ENCODE results near the gene IPPK.
"Not testable (repeated sequence)": the region's sequence is repeated elsewhere in the genome, so short reads cannot be mapped to it uniquely, and the experiment has no call there.

Gene IPPK

DNA sequence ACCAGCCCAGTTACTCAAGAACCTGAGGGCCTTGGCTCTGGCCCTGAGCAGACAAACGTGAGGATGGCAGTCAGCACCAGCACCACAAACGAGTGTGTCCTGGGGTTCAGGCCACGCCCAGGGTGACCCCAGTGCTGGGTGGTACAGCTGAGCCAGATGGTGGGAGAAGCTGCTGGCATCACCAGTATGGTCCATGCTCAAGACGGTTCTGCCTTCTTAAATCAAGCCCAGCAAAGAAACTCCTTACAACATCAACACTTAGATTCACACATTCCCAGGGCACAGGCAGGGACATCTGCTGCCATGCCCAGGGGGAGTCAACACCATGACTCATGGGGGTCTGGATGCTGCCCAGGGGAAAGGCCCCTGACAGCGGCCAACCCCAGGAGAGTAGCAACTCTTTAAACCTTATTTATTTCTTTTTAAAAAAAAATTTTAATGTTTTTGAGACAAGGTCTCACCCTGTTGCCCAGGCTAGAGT is 31.3 kb downstream of the IPPK start:
- no peak for DNase-seq (ENCODE audit: low read depth, low spot score)

- no peak for DNase-seq (ENCODE audit: low read depth, low spot score)
Observed at GRCh38 chr9:92637886-92638620, 31.9 kb downstream of the IPPK start.

- DNase-seq (ENCODE audit: low read depth, low spot score), result no peak
Observed at GRCh38 chr9:92637326-92637725, 32.6 kb downstream of the IPPK start.

GRCh38 chr9:92636627-92637026 is 33.3 kb downstream of the IPPK start:
- DNase-seq (ENCODE audit: low read depth, low spot score), result no peak

GRCh38 chr9:92635760-92636159 is 34.2 kb downstream of the IPPK start:
- DNase-seq (ENCODE audit: low read depth, low spot score), result no peak

GRCh38 chr9:92634712-92635605 is 35.0 kb downstream of the IPPK start:
- peak; percentile 39 for DNase-seq (ENCODE audit: low read depth, low spot score)

DNA sequence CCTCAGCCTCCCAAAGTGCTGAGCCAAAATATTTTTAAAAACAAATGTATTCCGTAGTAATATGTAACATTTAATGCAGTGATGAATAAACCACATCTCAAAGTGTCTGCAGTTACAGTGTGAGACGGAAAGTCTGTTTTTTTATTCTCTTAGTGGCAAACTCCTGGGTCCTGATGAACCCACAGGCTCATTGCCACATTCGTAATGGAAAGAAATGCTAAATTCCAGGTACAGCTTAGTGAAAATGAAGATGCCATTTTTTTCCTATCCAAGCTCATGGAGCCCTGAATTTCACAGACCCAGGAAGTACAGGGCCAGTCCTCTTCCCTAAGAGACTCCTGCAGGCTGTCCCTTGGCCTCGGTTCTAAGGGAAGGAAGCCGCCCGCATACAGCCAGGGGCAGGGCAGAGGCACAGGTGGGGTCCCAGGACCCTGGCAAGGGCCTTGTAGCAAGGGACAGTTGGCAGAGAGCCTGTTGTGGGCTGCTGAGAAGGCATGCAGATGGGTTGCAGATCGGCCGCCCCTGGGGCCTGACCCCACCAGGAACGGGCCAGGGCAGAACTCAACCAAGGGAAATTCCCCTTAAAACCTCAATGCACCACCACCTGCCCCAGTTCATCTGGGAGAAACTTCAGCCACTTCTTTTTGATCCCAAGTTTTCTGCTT is 36.2 kb downstream of the IPPK start:
- no peak for DNase-seq (ENCODE audit: low read depth, low spot score)

DNA sequence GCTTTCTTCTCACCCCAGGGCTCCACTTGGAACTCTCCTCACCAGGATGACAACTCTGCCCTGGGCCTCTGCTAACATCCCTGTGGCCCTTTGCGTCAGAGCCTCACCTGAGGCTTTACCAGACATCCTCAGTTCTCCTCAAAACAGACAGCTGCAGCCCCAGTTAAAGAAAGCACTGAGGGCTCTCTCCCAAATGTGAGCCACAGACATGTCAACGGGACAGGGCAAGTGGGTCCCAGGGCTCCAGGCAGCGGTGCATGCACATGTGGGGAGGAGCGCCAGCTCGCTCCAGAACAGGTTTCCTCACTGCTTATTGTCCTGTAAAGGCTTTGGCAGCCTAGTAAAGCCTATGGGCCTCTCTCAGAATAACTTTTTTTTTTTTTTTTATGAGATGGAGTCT is 37.3 kb downstream of the IPPK start:
- DNase-seq (ENCODE audit: low read depth, low spot score), result no peak

- no peak for DNase-seq (ENCODE audit: low read depth, low spot score)
Observed at GRCh38 chr9:92631452-92632343, 38.2 kb downstream of the IPPK start.

GRCh38 chr9:92627651-92628050 is 42.3 kb downstream of the IPPK start:
- DNase-seq (ENCODE audit: low read depth, low spot score), result no peak

DNA sequence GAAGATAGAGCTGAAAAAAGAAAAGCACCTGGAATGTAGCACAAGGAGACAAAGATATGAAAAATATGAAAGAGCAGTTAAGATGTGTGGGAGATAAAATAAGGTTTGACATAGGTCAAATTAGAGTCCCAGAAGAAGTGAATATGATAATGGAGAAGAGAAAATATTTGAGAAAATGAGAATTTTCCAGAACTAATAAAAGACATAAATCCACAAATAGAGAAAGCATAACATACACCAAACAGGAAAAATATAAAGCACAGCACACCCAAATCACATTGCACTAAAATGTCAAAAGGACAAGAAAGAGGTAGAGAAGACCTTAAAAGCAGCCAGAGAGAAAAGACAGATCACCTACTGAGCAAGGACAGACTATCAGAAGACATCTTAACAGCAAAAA is 43.4 kb downstream of the IPPK start:
- DNase-seq (ENCODE audit: low read depth, low spot score), result no peak

- not testable (repeated sequence) for DNase-seq (ENCODE audit: low read depth, low spot score)
Observed at GRCh38 chr9:92623936-92624335, 46.0 kb downstream of the IPPK start.

DNA sequence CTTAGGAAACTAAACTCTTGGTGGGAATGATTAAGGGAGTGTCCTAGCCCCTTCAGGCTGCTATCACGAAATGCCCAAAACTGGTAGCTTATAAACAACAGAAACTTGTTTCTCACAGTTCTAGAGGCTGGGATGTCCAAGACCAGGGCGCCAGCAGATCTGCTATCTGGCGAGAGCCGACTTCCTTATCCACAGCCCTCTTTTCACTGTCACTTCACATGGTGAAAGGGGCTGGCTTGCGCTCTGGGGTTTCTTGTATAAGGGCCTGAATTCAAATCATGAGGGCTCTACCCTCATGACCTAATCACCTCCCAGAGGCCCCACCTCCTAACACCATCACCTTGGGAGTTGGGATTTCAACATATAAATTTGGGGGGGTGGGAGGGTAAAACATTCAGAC is 49.1 kb downstream of the IPPK start:
- no peak for DNase-seq (ENCODE audit: low read depth, low spot score)

GRCh38 chr9:92619601-92620300 is 50.2 kb downstream of the IPPK start:
- no peak for DNase-seq (ENCODE audit: low read depth, low spot score)

GRCh38 chr9:92618633-92619225 is 51.2 kb downstream of the IPPK start:
- DNase-seq (ENCODE audit: low read depth, low spot score), result no peak

DNA sequence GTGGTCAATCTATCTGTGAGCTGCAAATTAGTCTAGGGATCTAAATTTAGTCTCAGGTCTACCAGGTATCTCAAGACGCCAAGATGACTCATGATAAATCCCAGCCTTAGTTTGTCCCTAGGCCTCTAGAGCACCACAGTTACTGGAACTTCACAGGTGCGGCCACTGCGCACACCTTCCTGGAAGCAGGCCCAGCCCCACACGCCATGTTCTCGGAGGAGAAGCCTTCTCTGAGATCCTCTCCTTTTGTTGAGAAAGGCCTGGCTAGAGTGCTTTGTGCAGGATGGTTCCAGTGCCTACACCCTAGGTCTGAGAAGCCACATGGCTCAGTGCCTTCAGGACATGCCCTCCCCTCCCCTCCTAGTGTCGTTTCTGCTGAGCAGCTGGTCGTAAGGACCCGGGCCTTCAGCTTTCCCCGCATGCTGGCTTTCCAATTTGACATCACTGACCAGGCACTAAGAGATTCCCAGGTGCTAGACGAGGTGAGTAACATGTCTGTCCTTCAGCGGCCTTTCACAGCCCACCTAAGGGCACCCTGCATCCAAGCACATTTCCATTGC is 51.9 kb downstream of the IPPK start:
- no peak for DNase-seq (ENCODE audit: low read depth, low spot score)

GRCh38 chr9:92617195-92617813 is 52.6 kb downstream of the IPPK start:
- no peak for DNase-seq (ENCODE audit: low read depth, low spot score)

DNA sequence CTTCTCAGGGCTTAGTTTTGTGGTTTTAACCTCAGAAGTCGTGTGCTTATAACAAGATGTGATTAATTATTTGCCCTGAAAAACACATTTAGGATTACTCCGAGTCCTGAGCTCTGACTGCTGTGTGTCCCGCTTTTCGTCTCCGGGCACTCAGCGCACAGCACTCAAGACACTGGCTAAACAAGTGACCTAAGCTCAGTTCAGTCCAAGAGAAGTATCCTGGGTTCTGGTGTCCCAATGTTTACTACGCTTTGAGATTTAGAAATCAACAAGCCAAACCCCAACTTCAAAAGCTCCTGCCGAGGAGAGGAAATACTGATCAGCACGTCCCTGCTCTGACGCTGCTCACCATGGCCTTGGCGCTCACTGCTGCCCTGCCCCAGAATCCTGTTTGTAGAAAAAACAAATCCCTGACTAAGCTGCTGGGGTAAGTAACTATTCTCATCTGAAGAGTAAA is 53.2 kb downstream of the IPPK start:
- DNase-seq (ENCODE audit: low read depth, low spot score), result no peak

DNA sequence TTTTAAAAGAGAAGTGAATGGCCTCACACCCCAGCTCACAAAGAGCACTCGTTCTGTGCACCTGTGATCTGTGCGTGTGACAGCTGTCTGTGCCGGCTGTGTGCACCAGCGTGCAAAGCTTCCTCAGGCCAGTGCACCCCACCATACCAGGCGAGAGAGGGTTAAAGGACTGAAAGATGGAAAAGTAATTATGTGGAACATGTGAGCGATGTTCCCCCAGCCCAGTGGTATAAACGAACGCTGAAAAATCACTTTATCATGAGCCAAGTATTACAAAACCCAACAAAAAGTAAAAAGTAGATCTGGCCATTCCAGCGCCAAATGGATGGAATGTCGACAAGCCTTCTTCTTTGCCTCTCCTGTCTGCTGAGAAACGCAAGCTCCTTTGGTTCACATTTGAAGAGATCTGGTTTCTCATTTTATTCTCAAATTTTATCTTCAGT is 53.7 kb downstream of the IPPK start:
- no peak for DNase-seq (ENCODE audit: low read depth, low spot score)

All from activated CD4-positive, CD25-positive, alpha-beta regulatory T cell treated with anti-CD3 and anti-CD28 coated beads, Interleukin-2, amount 50 U/mL, for 16 hours (primary cell).